NAMALWA (cell line): ENCODE data around the gene TPX2.
A peak's percentile ranks its signal among the peaks of the same experiment; 100 is the strongest.

Experiments
- DNase-seq: peaks from one replicate; pipeline ENCODE4 v3.0.0-alpha.2; 2015; ENCODE audit warnings: low spot score

Gene TPX2

GRCh38 chr20:31833931-31834521 lies 94.9 kb downstream of the TPX2 start:
- DNase-seq: no peak

GRCh38 chr20:31835554-31835953 lies 96.5 kb downstream of the TPX2 start:
- DNase-seq: no peak

GRCh38 chr20:31835977-31836852 lies 97.1 kb downstream of the TPX2 start:
- peak; percentile 48 for DNase-seq

- no peak for DNase-seq
These were observed 97.9 kb downstream of the TPX2 start for GRCh38 chr20:31836853-31837608.

GRCh38 chr20:31837896-31838397 lies 98.9 kb downstream of the TPX2 start:
- DNase-seq: no peak

- DNase-seq: no peak
These were observed 99.7 kb downstream of the TPX2 start for GRCh38 chr20:31838646-31839292.

GRCh38 chr20:31839782-31840487 lies 100.8 kb downstream of the TPX2 start:
- DNase-seq: no peak

GRCh38 chr20:31840906-31841816 lies 102.1 kb downstream of the TPX2 start:
- no peak for DNase-seq

- no peak for DNase-seq
These were observed 102.8 kb downstream of the TPX2 start for GRCh38 chr20:31841928-31842327.

GRCh38 chr20:31842471-31843157 lies 103.5 kb downstream of the TPX2 start:
- DNase-seq: no peak

- no peak for DNase-seq
These were observed 104.2 kb downstream of the TPX2 start for GRCh38 chr20:31843288-31843687.

- DNase-seq: no peak
These were observed 104.8 kb downstream of the TPX2 start for GRCh38 chr20:31843881-31844280.

- no peak for DNase-seq
These were observed 105.7 kb downstream of the TPX2 start for GRCh38 chr20:31844737-31845299.

- DNase-seq: no peak
These were observed 106.3 kb downstream of the TPX2 start, which contains the start of gene FOXS1 for GRCh38 chr20:31845300-31845863. TSS of gene FOXS1 (minus strand) at chr20:31845604. CDS start at chr20:31845542, 62 bp downstream.

GRCh38 chr20:31846793-31847138 lies 107.7 kb downstream of the TPX2 start:
- no peak for DNase-seq

- no peak for DNase-seq
These were observed 109.3 kb downstream of the TPX2 start for GRCh38 chr20:31848088-31848999.

- DNase-seq: no peak
These were observed 110.3 kb downstream of the TPX2 start for GRCh38 chr20:31849306-31849930.
